ENCODE results near the gene LPIN3.

GRCh38 chr20:41336711-41337492 lies 3.7 kb upstream of the LPIN3 start:
- no peak for TF ChIP-seq JUN (IDR thresholded peaks at IDR 0.05; ENCODE audit: borderline replicate concordance, insufficient read depth, insufficient read length, low read depth)
- TF ChIP-seq GATA2 (IDR thresholded peaks at IDR 0.05; ENCODE audit: insufficient read depth, insufficient read length, low read depth, low read length): no peak
- no peak for TF ChIP-seq POLR2A (IDR thresholded peaks at IDR 0.05; ENCODE audit: low read depth, low read length)
- TF ChIP-seq CTCF (IDR thresholded peaks at IDR 0.05; ENCODE audit: extremely low read depth in 1 of 2, insufficient read depth in 1 of 2, low read depth in 1 of 2, low read length in 2 of 2): no peak
- no peak for TF ChIP-seq EZH2 (IDR thresholded peaks at IDR 0.05; ENCODE audit: borderline replicate concordance, low read depth, low read length, severe bottlenecking)
- no peak for TF ChIP-seq POLR2AphosphoS5 (IDR thresholded peaks at IDR 0.05; ENCODE audit: insufficient read depth, low read depth, low read length)
- TF ChIP-seq MAX (IDR thresholded peaks at IDR 0.05; ENCODE audit: insufficient read depth, insufficient read length): no peak
